KMS-11 (cell line): ENCODE results near the gene ANGPTL2.

Experiments
- H2AFZ ChIP-seq: fragments of 200-600 bp; sonication (generic); 2 replicates; pipeline ENCODE4 v1.6.1; 2016; ENCODE audit warnings: antibody characterized with exemption, mixed run types, low read depth
- H3K27ac ChIP-seq: fragments of 200-600 bp; sonication (generic); 2 replicates; pipeline ENCODE4 v1.6.1; 2016; ENCODE audit warnings: mild to moderate bottlenecking, mixed run types
- H3K27me3 ChIP-seq: fragments of 200-600 bp; sonication (generic); 2 replicates; pipeline ENCODE4 v1.6.1; 2017; ENCODE audit warnings: mild to moderate bottlenecking, low read depth, mixed run types, moderate library complexity; ENCODE audit not compliant: insufficient read depth
- H3K36me3 ChIP-seq: fragments of 200-600 bp; sonication (generic); 2 replicates; pipeline ENCODE4 v1.6.1; 2017; ENCODE audit warnings: mild to moderate bottlenecking, mixed run types; ENCODE audit not compliant: insufficient read depth
- H3K4me1 ChIP-seq: fragments of 200-600 bp; sonication (generic); 2 replicates; pipeline ENCODE4 v1.6.1; 2016; ENCODE audit warnings: mild to moderate bottlenecking, low read depth, mixed run types; ENCODE audit not compliant: poor library complexity, severe bottlenecking
- H3K4me2 ChIP-seq: fragments of 200-600 bp; sonication (generic); 2 replicates; pipeline ENCODE4 v1.7.0; 2016; ENCODE audit warnings: mild to moderate bottlenecking, mixed run types
- H3K4me3 ChIP-seq: fragments of 200-600 bp; sonication (generic); IDR thresholded peaks from 2 replicates; pipeline ENCODE4 v1.6.1; 2017; ENCODE audit warnings: low read depth, low read length, mixed read lengths; ENCODE audit not compliant: insufficient read depth
- H3K79me2 ChIP-seq: fragments of 200-600 bp; sonication (generic); 2 replicates; pipeline ENCODE4 v1.6.1; 2016; ENCODE audit warnings: low read depth, mixed run types; ENCODE audit not compliant: insufficient read depth
- H3K9ac ChIP-seq: fragments of 200-600 bp; sonication (generic); 2 replicates; pipeline ENCODE4 v1.6.1; 2016; ENCODE audit warnings: mild to moderate bottlenecking, mixed run types
- H4K20me1 ChIP-seq: fragments of 200-600 bp; sonication (generic); 2 replicates; pipeline ENCODE4 v1.6.1; 2016; ENCODE audit warnings: mild to moderate bottlenecking, mixed run types; ENCODE audit not compliant: insufficient read depth
- CTCF ChIP-seq: fragments of 200-600 bp; sonication (generic); conservative IDR thresholded peaks from 2 replicates; pipeline ENCODE4 v1.6.1; 2017; ENCODE audit warnings: low read depth, mild to moderate bottlenecking, antibody characterized with exemption, low read length, moderate library complexity, mixed read lengths

ANGPTL2 gene

GRCh38 chr9:127090341-127090985, 32.0 kb downstream of the ANGPTL2 start:
- Histone ChIP-seq H4K20me1 (no peaks in the 10 kb centered on the region), H3K9ac (no peak overlapping the region), H2AFZ (no peak overlapping the region), H3K79me2 (no peaks in the 10 kb centered on the region), H3K4me3 (no peak overlapping the region), H3K27me3 (no peaks in the 10 kb centered on the region), H3K36me3 (no peaks in the 10 kb centered on the region), H3K27ac (no peak overlapping the region), H3K4me2 (no peak overlapping the region), H3K4me1 (no peaks in the 10 kb centered on the region)
- TF ChIP-seq CTCF: no peak

- no peak overlapping the region for H3K27ac ChIP-seq
- no peak overlapping the region for H3K4me3 ChIP-seq
- no peak overlapping the region for H2AFZ ChIP-seq
- no peaks in the 10 kb centered on the region for H3K27me3 ChIP-seq
- no peaks in the 10 kb centered on the region for H3K79me2 ChIP-seq
- H3K4me2 ChIP-seq: no peak overlapping the region
- no peak overlapping the region for H3K9ac ChIP-seq
- H3K4me1 ChIP-seq: no peaks in the 10 kb centered on the region
- no peak for TF ChIP-seq CTCF
- H3K36me3 ChIP-seq: no peaks in the 10 kb centered on the region
- H4K20me1 ChIP-seq: no peaks in the 10 kb centered on the region
These were observed 32.8 kb downstream of the ANGPTL2 start for GRCh38 chr9:127089631-127090081.

- H3K4me2 ChIP-seq: no peak overlapping the region
- H3K36me3 ChIP-seq: no peaks in the 10 kb centered on the region
- H3K27ac ChIP-seq: no peak overlapping the region
These were observed 33.5 kb downstream of the ANGPTL2 start for GRCh38 chr9:127088724-127089615.

GRCh38 chr9:127087836-127088235, 34.6 kb downstream of the ANGPTL2 start:
- H3K27me3 ChIP-seq: no peaks in the 10 kb centered on the region
- H3K36me3 ChIP-seq: no peaks in the 10 kb centered on the region
- no peak for TF ChIP-seq CTCF
- no peak overlapping the region for H3K27ac ChIP-seq
- H3K4me2 ChIP-seq: no peak overlapping the region
- H3K79me2 ChIP-seq: no peaks in the 10 kb centered on the region
- no peak overlapping the region for H3K9ac ChIP-seq
- H3K4me3 ChIP-seq: no peak overlapping the region
- H4K20me1 ChIP-seq: no peaks in the 10 kb centered on the region
- no peak overlapping the region for H2AFZ ChIP-seq
- no peaks in the 10 kb centered on the region for H3K4me1 ChIP-seq

More at GRCh38 chr9:127088724-127089615, 33.5 kb downstream of the ANGPTL2 start:
- no peak overlapping the region for H2AFZ ChIP-seq
- H3K79me2 ChIP-seq: no peaks in the 10 kb centered on the region
- no peak overlapping the region for H3K4me3 ChIP-seq
- no peaks in the 10 kb centered on the region for H3K27me3 ChIP-seq
- H4K20me1 ChIP-seq: no peaks in the 10 kb centered on the region
- TF ChIP-seq CTCF: no peak
- H3K9ac ChIP-seq: no peak overlapping the region
- H3K4me1 ChIP-seq: no peaks in the 10 kb centered on the region
